Embryonic facial prominence (tissue), 1 donor: ENCODE data around the gene ANO4.
"Not testable (repeated sequence)": the region's sequence is repeated elsewhere in the genome, so short reads cannot be mapped to it uniquely, and the experiment has no call there.

Experiments
- DNase-seq: peaks from one replicate; pipeline ENCODE4 v3.0.0-alpha.2; 2016; ENCODE audit errors: extremely low spot score

The ANO4 gene

GRCh38 chr12:101087920-101088319 is 293.3 kb downstream of the ANO4 start:
- no peak for DNase-seq

GRCh38 chr12:101089271-101089670 is 294.7 kb downstream of the ANO4 start:
- no peak for DNase-seq

DNA sequence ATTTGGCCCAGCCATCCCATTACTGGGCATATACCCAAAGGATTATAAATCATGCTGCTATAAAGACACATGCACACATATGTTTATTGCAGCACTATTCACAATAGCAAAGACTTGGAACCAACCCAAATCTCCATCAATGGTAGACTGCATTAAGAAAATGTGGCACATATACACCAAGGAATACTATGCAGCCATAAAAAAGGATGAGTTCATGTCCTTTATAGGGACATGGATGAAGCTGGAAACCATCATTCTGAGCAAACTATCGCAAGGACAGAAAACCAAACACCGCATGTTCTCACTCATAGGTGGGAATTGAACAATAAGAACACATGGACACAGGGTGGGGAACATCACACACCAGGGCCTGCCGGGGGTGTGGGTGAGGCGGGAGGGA is 295.6 kb downstream of the ANO4 start:
- DNase-seq, result not testable (repeated sequence)

GRCh38 chr12:101097829-101098580 is 303.4 kb downstream of the ANO4 start:
- no peak for DNase-seq

DNA sequence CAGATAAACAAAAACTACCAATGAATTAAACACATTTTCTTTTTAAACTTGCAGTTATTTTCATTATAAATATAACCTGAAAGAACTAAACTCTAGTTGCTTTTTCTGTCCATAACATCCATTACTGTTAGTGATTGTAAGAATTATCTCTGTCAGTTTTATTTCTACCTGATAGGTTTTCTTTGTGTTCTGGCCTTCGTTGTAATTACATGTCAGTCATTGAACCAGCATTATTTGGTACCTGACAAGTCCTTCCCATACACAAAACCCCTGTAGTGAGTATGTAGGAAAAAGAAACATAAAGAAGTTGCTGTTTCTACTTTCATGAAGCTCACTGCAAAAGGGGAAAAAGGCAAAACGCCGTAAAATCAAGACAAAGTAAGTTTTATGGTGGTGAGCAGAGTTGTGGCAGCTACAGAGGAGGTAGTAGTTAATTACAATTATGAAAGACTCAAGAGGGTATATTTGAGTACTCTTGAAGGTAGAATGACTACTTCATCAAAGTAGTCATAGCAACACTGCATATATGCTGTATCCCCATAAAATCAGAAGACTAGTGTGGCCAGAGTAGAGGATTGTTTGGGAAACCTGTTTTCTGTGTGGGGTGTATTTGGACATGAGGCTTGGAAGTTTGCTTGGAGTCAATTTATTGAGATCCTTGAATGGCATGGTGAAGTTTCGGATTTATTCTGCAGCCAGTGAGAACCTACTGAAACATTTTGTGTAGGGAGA is 312.6 kb downstream of the ANO4 start:
- DNase-seq, result no peak

GRCh38 chr12:101108130-101108529 is 313.6 kb downstream of the ANO4 start:
- DNase-seq, result no peak

DNA sequence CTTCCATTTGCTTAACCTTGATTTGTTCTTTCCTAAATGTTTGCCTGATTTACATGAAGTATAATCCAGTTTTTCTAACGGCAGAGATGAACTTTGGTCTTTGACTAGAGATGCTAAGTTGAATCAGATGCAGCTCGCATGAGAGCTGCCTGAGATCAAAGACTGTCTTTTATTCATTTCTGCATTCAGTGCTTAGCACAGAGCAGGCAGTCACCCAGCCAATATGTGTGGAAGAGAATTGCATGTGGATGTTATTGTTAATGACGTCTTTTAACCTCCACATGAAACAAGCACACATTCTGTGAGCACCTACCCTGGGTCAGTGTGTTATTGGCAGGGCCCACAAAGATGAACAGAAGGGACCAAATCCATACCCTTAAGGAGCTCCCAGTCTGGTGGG is 316.3 kb downstream of the ANO4 start:
- DNase-seq, result no peak

GRCh38 chr12:101111441-101111840 is 316.9 kb downstream of the ANO4 start:
- no peak for DNase-seq

DNA sequence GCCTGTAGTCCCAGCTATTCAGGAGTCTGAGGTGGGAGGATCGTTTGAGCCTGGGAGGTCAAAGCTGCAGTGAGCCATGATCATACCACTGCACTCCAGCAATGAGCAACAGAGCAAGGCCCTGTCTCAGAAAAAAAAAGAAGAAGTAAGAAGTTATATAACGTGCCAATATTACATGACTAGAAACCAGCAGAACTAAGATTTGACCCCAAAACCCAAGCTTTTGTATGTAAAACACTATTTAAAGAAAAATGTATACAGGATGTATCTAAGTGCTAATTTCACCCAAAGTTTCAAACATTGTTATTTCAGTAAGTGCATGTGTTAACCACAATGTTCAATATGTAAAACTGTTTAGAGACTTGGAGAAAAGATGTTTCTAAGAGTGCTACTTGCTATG is 320.8 kb downstream of the ANO4 start:
- no peak for DNase-seq

GRCh38 chr12:101116911-101117310 is 322.3 kb downstream of the ANO4 start:
- DNase-seq, result no peak

- no peak for DNase-seq
Measured at GRCh38 chr12:101117842-101118241, 323.3 kb downstream of the ANO4 start.

GRCh38 chr12:101127521-101128219 is 333.1 kb downstream of the ANO4 start:
- no peak for DNase-seq

GRCh38 chr12:101145777-101146431 is 351.3 kb downstream of the ANO4 start:
- DNase-seq, result not testable (repeated sequence)

DNA sequence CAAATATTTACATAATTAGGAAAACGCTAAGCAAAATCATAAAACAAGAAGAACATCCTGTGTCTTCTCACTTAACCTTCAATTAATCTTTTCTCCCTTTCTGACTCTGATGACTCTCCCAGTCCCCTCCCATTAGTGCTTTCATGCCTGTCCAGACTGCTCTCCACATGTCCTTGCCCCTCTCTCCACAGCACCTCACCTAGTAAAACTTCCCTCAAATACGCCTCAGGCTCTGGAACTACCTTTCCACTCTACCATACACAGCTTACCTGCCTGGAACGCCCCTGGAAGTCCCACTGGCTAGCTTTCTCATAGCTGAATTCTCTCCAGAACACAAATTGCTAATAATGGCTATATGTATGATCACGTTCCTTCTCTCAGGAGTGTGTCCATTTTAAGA is 370.7 kb downstream of the ANO4 start:
- no peak for DNase-seq

DNA sequence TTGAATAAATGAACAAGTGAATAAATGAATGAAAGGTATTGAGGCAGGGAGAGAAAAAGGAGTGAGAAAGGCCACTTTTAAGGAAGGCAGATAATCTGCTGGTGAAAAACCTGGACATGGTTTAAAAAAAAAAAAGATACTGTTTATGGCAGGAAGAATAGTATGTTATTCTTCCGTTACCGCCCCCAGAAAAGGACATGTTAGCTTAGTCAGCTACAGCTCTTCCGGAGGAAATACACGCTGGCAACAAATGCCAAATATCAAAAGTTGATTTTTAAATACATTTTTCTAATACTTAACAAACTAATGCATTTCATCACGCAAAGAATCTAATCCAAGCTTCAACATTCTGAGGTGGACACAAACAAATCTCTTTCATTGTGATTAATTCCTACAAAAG is 372.3 kb downstream of the ANO4 start:
- no peak for DNase-seq

- DNase-seq, result no peak
Measured at GRCh38 chr12:101168001-101168400, 373.4 kb downstream of the ANO4 start.

DNA sequence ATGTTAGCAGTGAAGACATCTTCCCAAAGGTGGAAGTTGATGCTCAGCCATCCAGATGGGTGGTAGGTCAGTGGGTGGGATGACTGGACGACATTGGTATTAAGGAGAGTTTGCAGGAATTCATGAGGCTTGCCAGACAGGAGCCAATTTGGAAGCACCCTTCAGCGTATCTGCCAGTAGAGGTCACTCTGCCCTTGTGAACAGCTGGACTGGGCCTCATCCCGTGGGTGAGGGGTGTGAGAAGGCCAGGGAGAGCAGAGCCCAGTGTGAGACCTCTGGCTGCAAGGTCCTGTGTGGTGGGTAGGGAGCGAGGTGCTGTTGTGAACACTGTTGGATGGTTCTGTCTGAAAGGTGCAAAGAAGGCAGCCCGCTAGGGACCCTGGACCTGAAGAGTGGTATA is 377.7 kb downstream of the ANO4 start:
- no peak for DNase-seq

- DNase-seq, result no peak
Measured at GRCh38 chr12:101173197-101173749, 378.7 kb downstream of the ANO4 start.

- no peak for DNase-seq
Measured at GRCh38 chr12:101174541-101174940, 380.0 kb downstream of the ANO4 start.
